Measurements from ENCODE around the gene ANKAR. TPM values are rescaled to one million over a fixed set of nuclear protein-coding genes. Genes with fewer than 3 reads are reported as not detected.
"Not testable (repeated sequence)": the region's sequence is repeated elsewhere in the genome, so short reads cannot be mapped to it uniquely, and the experiment has no call there.

The ANKAR gene
- total and polyA plus RNA-seq, 9 of the 15 experiments (the other 6 are each of a cell fraction or from before 2014, with no cell fraction given), result 0.04 to 0.52 (median 0.39) TPM

GRCh38 chr2:189687796-189688195 lies 13.3 kb downstream of the ANKAR start:
- H3K27me3 ChIP-seq (ENCODE audit: control insufficient read depth in 2 of 2, insufficient read depth in 2 of 2, low read length in 2 of 2); H3K36me3 ChIP-seq (ENCODE audit: control insufficient read depth, insufficient read depth, low read length); H3K9me3 ChIP-seq (replicated peaks; ENCODE audit: control insufficient read depth, insufficient read depth, low read depth, low read length); FAIRE-seq; H3K9me1 ChIP-seq (ENCODE audit: control insufficient read depth, insufficient read depth, low read length); CTCF ChIA-PET (ENCODE audit: low intra/inter-chr PET ratio); POLR2A ChIA-PET; H3K9ac ChIP-seq (ENCODE audit: insufficient read depth in 1 of 2, low read depth in 2 of 2, low read length in 2 of 2); ATAC-seq; H2AFZ ChIP-seq (ENCODE audit: low read depth, low read length); H3K4me2 ChIP-seq (ENCODE audit: insufficient read depth, low read length); H3K4me1 ChIP-seq (replicated peaks in 1 of 2; ENCODE audit: control insufficient read depth in 2 of 2, insufficient read depth in 2 of 2, low read length in 2 of 2); H3K79me2 ChIP-seq (ENCODE audit: control insufficient read depth, insufficient read depth, low read length); H4K20me1 ChIP-seq (replicated peaks; ENCODE audit: control insufficient read depth, insufficient read depth, low read length); H3K4me3 ChIP-seq; intact Hi-C loops (cut with micrococcal nuclease); H3K27ac ChIP-seq (ENCODE audit: extremely low read depth, low read depth, low read length); DNase-seq (ENCODE audit: extremely low read depth in 1 of 4, low spot score in 3 of 4); in situ Hi-C loops (cut with MboI): not testable (repeated sequence)
- BruUV-seq (replicated peaks), result TSS peak; percentile 86
- 40% methylated on average over 1 of the region's 1 CpG for WGBS (ENCODE audit: insufficient coverage, low coverage, missing lambda C conversion rate)
- TF ChIP-seq C11orf30 (IDR thresholded peaks at IDR 0.05; ENCODE audit: low read depth) (peak; percentile 68), ZNF316 (IDR thresholded peaks at IDR 0.05) (peak; percentile 86), MAFK (IDR thresholded peaks at IDR 0.05; ENCODE audit: low read length) (peak; percentile 49), MAFF (IDR thresholded peaks at IDR 0.05; ENCODE audit: low read length) (peak; percentile 36; the same call in 1 of the 2 replicates), MAFG (tag; conservative IDR thresholded peaks at IDR 0.05) (peak; percentile 57; the same call in 1 of the 2 replicates)

GRCh38 chr2:189696223-189696622 lies 21.8 kb downstream of the ANKAR start:
- Histone ChIP-seq H3K36me3 (ENCODE audit: control insufficient read depth, insufficient read depth, low read length) (no peaks in the 10 kb centered on the region), H3K4me3 (no peak overlapping the region), H3K9me3 (replicated peaks; ENCODE audit: control insufficient read depth, insufficient read depth, low read depth, low read length) (no peaks in the 10 kb centered on the region), H3K27ac (ENCODE audit: extremely low read depth, low read depth, low read length) (no peak overlapping the region), H2AFZ (ENCODE audit: low read depth, low read length) (no peak overlapping the region), H3K4me2 (ENCODE audit: insufficient read depth, low read length) (no peak overlapping the region), H3K4me1 (replicated peaks in 1 of 2; ENCODE audit: control insufficient read depth in 2 of 2, insufficient read depth in 2 of 2, low read length in 2 of 2) (no peaks in the 10 kb centered on the region; a peak in 2 of 5 replicates), H3K9ac (ENCODE audit: insufficient read depth in 1 of 2, low read depth in 2 of 2, low read length in 2 of 2) (no peak overlapping the region), H3K27me3 (ENCODE audit: control insufficient read depth in 2 of 2, insufficient read depth in 2 of 2, low read length in 2 of 2) (no peaks in the 10 kb centered on the region), H4K20me1 (replicated peaks; ENCODE audit: control insufficient read depth, insufficient read depth, low read length) (no peaks in the 10 kb centered on the region), H3K9me1 (ENCODE audit: control insufficient read depth, insufficient read depth, low read length) (no peaks in the 10 kb centered on the region), H3K79me2 (ENCODE audit: control insufficient read depth, insufficient read depth, low read length) (no peaks in the 10 kb centered on the region)
- TF ChIP-seq YBX1 (IDR thresholded peaks at IDR 0.05) (no peak), KAT2B (IDR thresholded peaks at IDR 0.05; ENCODE audit: low read depth, low read length) (no peak), ELK1 (CRISPR knock-in tag; IDR thresholded peaks at IDR 0.05) (no peak), ZNF316 (IDR thresholded peaks at IDR 0.05) (peak; percentile 47; the same call in 1 of the 2 replicates)
- in situ Hi-C loops (cut with MboI) (no loop called here), intact Hi-C loops (cut with micrococcal nuclease) (no loop called here)
- POLR2A ChIA-PET, result interaction anchor here (0.6 kb wide), 1 partner anchor 17 kb away, joined by 3 read pairs; no protein-coding TSS in a partner anchor
- FAIRE-seq (no peak), ATAC-seq (no peak), DNase-seq (ENCODE audit: extremely low read depth in 1 of 4, low spot score in 3 of 4) (no peak)
- CTCF ChIA-PET (ENCODE audit: low intra/inter-chr PET ratio), result interaction anchor here (4.4 kb wide), 1 partner anchor 36 kb away, joined by 38 read pairs; the partner anchor contains the start of gene ASNSD1
- BruUV-seq (replicated peaks), result no TSS peak
- 5% methylated on average over 1 of the region's 3 CpGs for WGBS (ENCODE audit: insufficient coverage, low coverage, missing lambda C conversion rate)

Measured in K562 (cell line).